Measurements from ENCODE around the gene LCN10. TPM values are rescaled to one million over a fixed set of nuclear protein-coding genes. Genes with fewer than 3 reads are reported as not detected.

LCN10 gene
- total RNA-seq, 1 donor from 2014 or later = 0.51 TPM

GRCh38 chr9:136748666-136749611 is 6.2 kb upstream of the LCN10 start:
- no peak for TF ChIP-seq CTCF (IDR thresholded peaks at IDR 0.05; ENCODE audit: unreplicated experiment)

GRCh38 chr9:136748201-136748600 is 5.5 kb upstream of the LCN10 start, which contains the start of gene LCN6:
TSS of gene LCN6 (minus strand) at chr9:136748525. CDS start at chr9:136748483, 42 bp downstream.
- H3K36me3 Mint-ChIP-seq = no peaks in the 10 kb centered on the region
- no peak within 1 kb of the TSS for H3K27ac Mint-ChIP-seq
- peaks cover 15% of the 10 kb centered on the region for H3K9me3 Mint-ChIP-seq
- no peak within 1 kb of the TSS for H3K4me3 Mint-ChIP-seq
- peaks cover 16% of the 10 kb centered on the region for H3K27me3 Mint-ChIP-seq (ENCODE audit: low read depth)
- no peak for DNase-seq (ENCODE audit: low spot score in 2 of 2, unreplicated experiment in 2 of 2)
- no peak for TF ChIP-seq CTCF (IDR thresholded peaks at IDR 0.05; ENCODE audit: unreplicated experiment)
- H3K4me1 Mint-ChIP-seq = no peaks in the 10 kb centered on the region

More at GRCh38 chr9:136748666-136749611, 6.2 kb upstream of the LCN10 start:
- Mint-ChIP-seq H3K9me3 (peaks cover 15% of the 10 kb centered on the region), H3K27me3 (ENCODE audit: low read depth) (peaks cover 16% of the 10 kb centered on the region), H3K4me1 (no peaks in the 10 kb centered on the region), H3K4me3 (no peak overlapping the region), H3K27ac (no peak overlapping the region), H3K36me3 (no peaks in the 10 kb centered on the region)
- no peak for DNase-seq (ENCODE audit: low spot score in 2 of 2, unreplicated experiment in 2 of 2)

GRCh38 chr9:136747161-136748060 is 4.7 kb upstream of the LCN10 start:
- Mint-ChIP-seq H3K9me3 (peaks cover 11% of the 10 kb centered on the region), H3K27ac (no peak overlapping the region)

GRCh38 chr9:136746621-136747020 is 3.9 kb upstream of the LCN10 start:
- Mint-ChIP-seq H3K27ac (no peak overlapping the region), H3K27me3 (ENCODE audit: low read depth) (peaks cover 7% of the 10 kb centered on the region), H3K36me3 (no peaks in the 10 kb centered on the region), H3K9me3 (peaks cover 3% of the 10 kb centered on the region), H3K4me3 (no peak overlapping the region), H3K4me1 (peaks cover 8% of the 10 kb centered on the region)
- DNase-seq (ENCODE audit: low spot score in 2 of 2, unreplicated experiment in 2 of 2) = no peak
- TF ChIP-seq CTCF (IDR thresholded peaks at IDR 0.05; ENCODE audit: unreplicated experiment) = no peak

More at GRCh38 chr9:136747161-136748060, 4.7 kb upstream of the LCN10 start:
- TF ChIP-seq CTCF (IDR thresholded peaks at IDR 0.05; ENCODE audit: unreplicated experiment) = no peak
- Mint-ChIP-seq H3K27me3 (ENCODE audit: low read depth) (peaks cover 12% of the 10 kb centered on the region), H3K36me3 (no peaks in the 10 kb centered on the region), H3K4me1 (peaks cover 4% of the 10 kb centered on the region), H3K4me3 (no peak overlapping the region)
- no peak for DNase-seq (ENCODE audit: low spot score in 2 of 2, unreplicated experiment in 2 of 2)

- no peaks in the 10 kb centered on the region for H3K36me3 Mint-ChIP-seq
- no peak overlapping the region for H3K27ac Mint-ChIP-seq
- no peaks in the 10 kb centered on the region for H3K9me3 Mint-ChIP-seq
- TF ChIP-seq CTCF (IDR thresholded peaks at IDR 0.05; ENCODE audit: unreplicated experiment) = no peak
- H3K4me3 Mint-ChIP-seq = no peak overlapping the region
- peaks cover 5% of the 10 kb centered on the region for H3K27me3 Mint-ChIP-seq (ENCODE audit: low read depth)
- DNase-seq (ENCODE audit: low spot score in 2 of 2, unreplicated experiment in 2 of 2) = no peak
- peaks cover 11% of the 10 kb centered on the region for H3K4me1 Mint-ChIP-seq
Measured at GRCh38 chr9:136746155-136746490, 3.4 kb upstream of the LCN10 start.

Data from mesothelial cell of epicardium (in vitro differentiated cells).